Fibroblast of the conjunctiva (primary cell): ENCODE data around the gene PABPC3.

Experiments used
- DNase-seq: peaks from one replicate; pipeline ENCODE4 v3.0.0-alpha.2; 2010; ENCODE audit warnings: low read depth

Gene PABPC3

DNA sequence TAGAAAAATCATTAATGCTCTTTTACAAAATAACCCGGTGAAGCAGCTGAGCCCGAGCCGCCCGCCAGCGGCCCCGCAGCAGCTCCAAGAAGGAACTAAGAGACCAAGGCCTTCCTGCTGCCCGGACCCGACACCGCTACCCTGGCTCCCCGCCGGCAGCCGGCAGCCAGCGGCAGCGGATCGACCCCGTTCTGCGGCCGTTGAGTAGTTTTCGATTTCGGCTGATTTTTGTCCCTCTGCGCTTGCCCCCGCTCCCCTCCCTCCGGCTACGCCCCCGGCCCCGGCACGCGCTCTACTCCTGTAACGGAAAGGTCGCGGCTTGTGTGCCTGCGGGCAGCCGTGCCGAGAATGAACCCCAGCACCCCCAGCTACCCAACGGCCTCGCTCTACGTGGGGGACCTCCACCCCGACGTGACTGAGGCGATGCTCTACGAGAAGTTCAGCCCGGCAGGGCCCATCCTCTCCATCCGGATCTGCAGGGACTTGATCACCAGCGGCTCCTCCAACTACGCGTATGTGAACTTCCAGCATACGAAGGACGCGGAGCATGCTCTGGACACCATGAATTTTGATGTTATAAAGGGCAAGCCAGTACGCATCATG lies at the start of gene PABPC3:
PABPC3 (plus strand) TSS at position 286 of the 603 bp plus-strand sequence; CDS start at position 349, 63 bp downstream.
- no peak for DNase-seq

DNA sequence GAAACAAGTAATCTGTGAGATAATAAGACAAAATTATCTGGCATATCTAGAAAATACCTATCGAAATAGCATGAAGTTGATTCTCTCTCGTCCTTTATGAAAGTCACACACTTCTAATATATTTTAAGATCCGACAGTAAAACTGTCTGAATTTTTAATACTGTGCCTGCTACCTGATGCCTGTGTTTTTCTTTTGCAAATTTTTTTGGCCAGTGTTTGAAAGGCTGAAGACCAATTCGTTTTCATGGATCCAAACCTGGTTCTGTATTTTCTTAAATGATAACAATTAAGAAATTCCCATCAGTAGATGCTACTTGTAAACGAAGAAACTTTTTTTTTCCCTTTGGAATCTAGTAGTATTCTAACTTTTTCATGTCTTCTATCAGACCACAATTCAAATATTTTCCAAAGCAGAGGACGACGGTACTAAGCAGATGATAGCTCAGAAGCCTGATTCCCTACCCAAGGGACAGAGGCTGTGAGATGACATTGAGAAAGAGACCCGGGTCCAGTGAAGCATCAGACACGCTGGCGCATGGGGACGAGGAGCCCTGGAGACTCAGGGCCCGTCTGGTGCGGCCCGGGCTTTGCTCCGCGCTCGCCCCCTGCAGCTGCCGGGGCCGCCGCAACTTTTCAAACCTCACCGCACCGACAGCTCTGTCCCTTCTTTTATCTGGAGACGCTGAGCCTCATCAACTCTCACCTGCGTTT lies 49.5 kb upstream of the PABPC3 start:
- no peak for DNase-seq

DNA sequence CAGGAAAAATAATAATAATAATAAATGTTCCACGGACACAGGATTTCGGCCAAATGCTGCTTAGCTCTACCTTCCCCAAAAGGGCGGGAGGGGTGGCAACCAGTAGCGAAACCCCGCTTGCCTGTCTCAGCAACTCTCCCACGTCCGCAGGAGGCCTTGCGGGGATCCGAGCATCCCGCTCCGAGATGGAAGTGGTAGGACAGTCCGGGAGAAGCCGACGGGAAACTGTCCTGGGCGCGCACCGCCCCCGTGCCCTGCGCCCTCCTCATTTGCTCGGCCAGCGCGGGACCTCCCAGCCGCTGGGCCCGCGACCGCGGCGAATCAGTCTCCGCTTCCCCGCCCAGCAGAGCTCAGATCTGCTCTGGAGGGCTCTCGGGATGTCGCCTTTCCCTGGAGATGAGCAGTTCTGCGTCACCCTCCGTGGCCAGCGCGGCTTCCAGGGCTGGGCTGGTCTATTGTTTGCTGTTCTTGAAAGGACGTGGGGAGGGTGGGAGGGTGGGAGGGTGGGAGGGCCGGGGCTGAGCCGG lies 48.9 kb upstream of the PABPC3 start:
- no peak for DNase-seq

DNA sequence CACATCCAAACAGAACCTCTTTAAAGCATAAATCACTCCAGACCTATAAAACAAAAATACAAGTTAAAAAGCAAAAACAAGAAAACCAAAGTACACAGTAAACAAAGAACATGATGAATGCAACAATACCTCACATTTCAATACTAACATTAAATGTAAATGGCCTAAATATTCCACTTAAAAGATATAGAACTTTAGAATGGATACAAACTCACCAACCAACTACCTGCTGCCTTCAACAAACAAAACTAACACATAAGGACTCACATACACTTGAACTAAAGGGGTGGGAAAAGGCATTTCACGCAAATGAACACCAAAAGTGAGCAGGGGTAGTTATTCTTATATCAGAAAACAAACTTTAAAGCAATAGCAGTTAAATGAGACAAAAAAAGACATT lies 44.9 kb upstream of the PABPC3 start:
- no peak for DNase-seq

DNA sequence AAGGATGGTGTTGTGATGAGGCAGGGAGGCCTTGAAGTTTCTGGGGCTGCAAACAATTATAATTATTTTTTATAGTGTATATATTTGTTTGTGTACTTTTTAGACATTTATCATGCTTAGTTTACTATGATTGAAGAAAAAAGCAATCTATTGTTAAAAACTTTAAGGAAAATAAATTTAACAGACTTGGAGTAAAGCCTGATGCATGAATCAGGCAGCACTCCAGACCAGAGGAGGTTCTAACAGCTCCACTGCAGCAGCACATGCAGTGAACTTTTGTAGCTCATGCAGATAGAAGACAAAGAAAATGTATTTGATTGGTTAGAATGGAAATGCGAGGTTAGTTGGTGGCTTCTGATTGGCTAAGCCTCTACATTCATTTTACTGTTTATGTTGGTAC lies 36.8 kb upstream of the PABPC3 start:
- no peak for DNase-seq

DNA sequence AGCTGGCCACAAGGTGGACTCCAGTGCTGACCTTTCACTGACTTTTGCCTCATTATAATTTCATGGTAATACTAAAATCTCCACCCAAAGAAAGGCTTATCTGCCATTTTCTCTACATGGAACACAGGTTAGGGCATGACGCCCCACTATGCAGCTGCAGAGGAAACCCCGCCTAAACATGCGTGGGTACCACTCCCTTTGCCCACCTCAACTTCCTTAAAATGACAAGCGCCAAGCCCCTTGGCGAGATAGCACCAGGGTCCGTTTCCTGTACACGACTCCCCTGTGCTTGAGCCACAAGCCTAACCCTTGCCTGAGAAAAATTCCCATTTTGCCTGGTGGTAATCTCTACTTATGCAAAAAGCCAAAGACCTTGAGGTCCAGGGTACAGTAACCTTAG lies 36.0 kb upstream of the PABPC3 start:
- no peak for DNase-seq

DNA sequence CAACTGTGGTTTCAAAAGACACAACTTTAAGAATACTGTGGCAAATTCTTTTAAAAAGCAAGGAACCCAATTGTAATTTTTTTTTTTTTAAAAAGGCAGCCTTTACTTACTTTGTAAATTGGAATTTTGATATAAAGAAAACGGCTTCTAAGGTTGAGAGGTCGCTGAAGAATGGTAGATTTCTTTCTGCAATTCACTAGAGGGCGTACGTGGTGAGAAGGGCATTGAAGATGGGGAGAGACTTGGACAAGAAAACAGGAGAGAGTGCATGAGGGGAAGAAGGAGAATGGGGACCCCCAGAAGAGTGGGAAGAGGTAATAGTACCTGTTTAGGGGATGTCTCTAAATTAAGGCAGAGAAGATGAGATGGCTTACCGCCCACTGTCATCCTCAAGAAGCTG lies 33.5 kb upstream of the PABPC3 start:
- no peak for DNase-seq

DNA sequence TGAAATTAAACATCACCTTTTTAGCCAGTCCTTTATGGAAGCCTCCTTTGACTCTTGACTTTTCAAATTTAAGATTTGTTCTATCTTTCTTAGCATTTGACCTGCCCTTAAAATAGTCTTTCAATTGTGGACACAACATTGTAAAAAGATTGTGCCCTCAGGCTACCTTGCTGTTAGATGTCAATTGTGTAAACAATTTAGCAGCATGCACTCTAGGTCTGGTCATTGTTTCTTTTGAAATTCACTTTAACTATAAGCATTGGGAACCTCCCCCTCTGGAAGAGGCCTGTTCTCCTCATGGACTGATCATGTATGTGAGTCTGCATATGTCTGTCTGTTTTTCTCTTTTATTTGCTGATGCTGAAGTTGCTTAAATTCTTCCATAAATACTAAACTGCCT lies 31.5 kb upstream of the PABPC3 start:
- no peak for DNase-seq

DNA sequence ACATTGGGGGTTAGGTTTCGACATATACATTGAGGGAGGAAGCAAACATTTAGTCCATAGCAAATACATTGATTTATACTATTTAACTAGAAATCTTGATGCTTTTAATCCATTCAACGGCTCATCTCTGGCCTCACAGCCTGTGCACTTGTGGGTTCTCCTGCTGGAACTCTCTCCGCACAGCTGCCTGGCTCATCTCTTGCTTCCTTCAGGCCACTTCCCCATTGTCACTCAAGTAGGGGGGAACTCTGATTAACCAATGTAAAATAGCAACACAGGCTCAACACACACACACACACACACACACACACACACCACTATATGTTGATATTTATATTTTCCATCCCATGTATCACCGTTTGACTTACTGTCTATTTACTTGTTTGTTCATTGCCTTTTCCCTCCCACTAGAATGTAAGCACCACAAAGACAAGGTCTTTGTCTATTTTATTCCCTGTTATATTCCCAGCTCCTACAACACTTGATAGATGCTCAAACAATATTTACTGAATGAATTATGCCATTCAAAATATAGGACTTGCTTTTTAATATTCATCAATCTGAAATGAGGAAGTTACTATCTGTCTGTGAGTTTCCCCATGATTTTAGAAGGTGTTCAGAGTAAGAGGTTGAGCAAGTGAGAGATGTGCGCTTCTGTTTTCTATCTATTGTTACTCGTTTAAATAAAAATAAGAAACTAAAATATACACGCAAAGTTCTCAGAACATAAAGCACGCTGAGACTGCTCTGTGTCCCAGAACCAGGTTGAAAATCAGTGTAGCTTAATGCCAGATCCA lies 29.8 kb upstream of the PABPC3 start:
- no peak for DNase-seq

DNA sequence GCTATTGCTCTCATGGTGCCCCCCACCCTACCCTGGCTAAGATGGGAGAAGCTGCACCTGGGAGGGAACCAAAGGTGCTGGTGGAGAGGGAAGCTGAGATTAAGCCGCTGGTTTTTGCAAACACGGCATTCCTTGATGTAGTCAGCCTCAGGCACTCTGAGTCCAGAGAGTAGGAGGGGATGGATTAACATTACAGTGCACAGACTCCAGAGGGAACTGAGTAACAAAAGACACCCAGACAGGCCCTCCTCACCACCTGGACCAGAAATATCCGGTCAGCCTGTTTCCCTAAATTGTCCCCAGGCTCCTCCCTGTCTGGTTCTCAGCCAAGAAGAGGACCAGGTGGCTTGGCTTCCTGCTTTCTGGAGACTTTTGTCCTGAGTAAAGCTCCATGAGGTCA lies 28.9 kb upstream of the PABPC3 start:
- DNase-seq = no peak

DNA sequence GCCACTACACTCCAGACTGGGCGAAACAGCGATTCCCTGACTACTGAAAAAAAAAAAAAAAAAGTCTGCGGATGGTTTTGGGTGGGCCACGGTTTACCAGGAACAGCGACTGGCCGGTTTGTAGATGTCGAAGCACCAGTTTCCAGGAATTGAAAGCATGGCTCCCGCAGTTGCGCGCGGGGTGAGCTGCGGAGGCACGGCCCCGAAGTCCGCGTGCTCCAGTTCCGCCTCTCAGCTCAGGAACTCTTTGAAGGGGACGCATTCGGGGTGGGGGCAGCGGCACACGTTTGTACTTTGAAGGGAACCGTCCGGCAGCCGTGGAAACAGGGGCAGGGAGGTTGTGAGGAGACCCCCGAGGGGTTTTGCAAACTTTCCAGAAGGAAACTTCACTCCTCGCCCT lies 27.1 kb upstream of the PABPC3 start:
- no peak for DNase-seq

DNA sequence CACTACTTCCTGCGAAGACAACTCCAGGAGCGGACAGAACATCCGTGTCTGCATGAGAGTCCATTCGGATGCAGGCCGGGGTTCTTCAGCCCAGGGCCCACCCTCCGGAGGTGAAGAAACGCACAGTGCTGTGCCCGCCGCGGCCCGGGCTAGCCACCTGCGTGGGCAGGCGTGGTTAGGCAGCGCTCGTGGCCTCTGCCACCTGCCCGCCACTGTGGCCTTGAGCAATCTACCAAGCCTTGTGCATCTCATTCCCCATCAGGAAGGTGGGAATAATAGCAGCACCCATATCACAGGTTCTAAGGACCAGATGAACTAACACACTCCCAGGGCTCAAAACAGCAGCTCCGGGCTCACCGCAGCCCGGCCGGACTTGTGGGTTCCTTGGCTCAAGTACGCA lies 26.7 kb upstream of the PABPC3 start:
- no peak for DNase-seq

DNA sequence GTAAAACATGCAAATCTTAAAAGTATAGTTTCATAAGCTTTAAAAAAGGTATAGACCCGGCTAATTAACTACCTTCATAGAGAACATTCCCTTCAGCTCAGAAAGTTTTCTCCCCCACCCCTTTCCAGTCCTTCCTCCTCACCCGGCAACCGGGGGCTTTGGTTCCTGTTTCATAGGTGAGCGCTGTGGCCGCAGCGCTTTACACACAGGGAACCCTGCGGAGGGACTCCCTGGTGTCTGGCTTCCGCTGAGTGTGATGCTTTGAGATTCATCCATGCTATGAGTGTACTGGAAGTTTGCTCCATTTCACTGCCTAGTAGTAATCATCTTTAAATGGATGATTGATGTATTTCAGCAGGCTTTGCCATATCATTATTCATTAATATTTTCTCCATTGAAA lies 26.0 kb upstream of the PABPC3 start:
- no peak for DNase-seq

DNA sequence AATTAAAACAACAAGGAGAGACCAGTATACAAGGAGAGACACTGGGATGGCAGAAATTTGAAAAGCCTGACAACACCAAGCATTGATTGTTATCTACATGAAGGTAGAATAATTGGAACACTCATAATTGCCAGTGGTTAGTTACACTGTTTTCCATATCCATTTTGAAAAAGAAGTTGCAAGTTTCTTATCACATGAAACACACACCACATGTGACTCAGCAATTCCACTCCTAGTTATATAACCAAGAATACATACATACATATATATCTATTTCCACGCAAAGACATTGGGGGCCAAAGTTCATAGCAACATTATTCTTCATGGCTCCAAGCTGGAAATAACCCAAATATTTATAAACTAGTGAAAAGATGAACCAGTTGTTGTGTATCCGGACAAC lies 15.2 kb upstream of the PABPC3 start:
- DNase-seq = no peak

DNA sequence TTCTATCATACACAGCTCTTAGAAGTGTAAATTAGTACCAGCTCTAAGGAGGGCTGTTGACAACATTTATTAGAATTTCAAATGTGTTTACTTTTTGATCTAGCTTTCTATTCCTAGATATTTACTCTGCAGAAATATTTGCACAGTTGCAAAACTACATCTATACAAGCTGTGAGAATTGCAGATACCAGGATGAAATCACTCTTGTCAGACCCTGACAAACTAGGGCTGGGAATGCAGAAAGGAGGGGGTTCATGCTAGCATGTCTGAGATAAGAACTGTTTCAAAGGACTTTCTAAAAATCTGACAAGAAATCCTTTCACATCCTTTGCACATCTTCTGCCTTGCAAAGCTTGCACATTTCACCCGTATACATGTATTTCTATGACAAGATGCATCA lies 11.8 kb upstream of the PABPC3 start:
- no peak for DNase-seq

DNA sequence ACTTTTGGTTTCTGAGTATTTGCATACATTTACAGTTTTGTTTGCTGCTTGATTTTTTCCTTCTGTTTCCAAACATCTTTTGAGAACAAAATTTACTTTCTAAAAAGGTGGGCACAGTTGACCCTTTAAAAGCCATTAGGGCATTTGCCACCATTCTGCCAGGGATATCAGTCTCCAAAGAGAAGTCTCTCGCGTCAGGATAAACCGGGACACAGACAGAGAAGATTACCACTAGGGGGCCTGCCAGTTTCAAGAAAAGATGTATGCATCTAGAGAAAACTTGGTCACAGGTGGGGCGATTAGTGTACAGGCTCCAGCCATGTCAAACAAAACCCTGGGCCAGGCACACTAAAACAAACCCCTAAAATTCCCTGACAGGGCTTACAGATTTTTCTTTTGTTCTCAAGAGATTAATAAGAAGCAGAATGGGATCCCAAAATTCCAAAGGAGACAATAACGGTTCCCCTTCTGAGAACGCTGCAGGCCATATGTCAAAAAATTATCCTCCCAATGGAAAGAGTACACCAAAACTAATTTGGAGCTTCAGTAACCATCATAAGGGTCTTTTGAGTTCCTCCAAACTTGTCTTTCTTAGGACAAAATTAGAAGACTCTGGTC lies 10.7 kb upstream of the PABPC3 start:
- peak; percentile 2 for DNase-seq

DNA sequence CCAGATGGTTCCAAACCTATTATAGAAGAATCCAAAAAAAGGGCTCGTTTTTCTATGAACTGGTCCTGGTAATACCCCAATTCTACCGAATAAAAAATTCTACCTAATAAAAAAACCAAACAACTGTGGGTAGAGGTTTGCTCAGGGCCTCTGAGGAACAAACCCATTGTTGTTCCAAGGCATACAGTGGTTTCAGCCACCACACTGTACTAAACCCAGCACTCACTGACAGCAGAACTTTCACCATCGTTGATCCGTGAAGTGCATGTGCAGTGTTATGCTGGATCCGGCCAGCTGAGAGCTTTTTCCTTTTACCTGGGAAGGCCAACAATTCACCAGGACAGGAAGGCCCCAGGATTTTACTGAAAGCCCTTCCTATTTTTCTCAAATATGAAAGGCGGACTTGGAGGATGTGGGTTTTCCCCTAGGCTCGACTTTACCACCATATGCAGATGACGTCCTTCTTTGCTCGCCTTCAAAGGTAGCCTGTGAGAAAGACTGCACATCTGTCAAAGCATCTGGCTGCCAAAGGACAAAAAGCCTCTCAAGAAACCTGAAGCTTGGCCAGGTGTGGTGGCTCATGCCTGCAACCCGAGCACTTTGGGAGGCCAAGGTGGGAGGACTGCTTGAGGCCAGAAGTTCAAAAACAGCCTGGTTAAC lies 7.2 kb upstream of the PABPC3 start:
- no peak for DNase-seq

DNA sequence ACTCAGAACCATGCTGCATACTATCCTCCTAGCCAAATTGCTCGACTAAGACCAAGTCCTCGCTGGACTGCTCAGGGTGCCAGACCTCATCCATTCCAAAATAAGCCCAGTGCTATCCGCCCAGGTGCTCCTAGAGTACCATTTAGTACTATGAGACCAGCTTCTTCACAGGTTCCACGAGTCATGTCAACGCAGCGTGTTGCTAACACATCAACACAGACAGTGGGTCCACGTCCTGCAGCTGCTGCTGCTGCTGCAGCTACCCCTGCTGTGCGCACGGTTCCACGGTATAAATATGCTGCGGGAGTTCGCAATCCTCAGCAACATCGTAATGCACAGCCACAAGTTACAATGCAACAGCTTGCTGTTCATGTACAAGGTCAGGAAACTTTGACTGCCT lies 1.5 kb downstream of the PABPC3 start:
- no peak for DNase-seq

DNA sequence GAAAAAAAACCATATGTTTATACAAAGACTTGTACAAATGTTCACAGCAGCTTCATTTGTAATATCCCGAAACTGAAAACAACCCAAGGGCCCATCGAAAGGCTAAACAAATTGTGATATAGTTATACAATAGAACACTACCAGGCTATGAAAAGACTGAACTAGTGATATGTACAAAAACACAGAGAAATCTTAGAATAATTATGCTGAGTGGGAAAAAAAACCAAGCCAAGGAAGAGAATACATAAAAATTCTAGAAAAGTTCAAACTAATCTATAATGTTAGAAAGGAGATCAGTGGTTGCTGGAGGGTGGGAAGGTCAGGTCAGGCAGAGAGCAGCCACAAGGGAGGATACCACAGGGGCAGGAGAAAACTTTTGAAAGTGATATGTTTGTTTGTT lies 7.8 kb downstream of the PABPC3 start:
- DNase-seq = no peak

DNA sequence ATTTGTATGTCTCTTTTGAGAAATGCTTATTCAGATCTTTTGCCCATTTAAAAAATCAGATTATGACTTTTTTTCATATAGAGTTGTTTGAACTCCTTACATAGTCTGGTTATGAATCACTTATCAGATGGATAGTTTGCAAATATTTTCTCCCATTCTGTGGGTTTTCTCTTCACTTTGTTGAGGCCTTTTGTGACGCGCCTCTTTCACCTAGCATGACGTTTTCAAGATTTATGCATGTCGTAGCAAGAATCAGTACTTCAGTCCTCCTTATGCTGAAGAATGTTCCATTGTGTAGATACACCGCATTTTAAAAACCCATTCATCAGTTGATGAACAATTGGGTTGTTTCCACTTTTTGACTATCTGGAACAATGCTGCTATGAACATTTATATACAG lies 13.4 kb downstream of the PABPC3 start:
- DNase-seq = no peak

DNA sequence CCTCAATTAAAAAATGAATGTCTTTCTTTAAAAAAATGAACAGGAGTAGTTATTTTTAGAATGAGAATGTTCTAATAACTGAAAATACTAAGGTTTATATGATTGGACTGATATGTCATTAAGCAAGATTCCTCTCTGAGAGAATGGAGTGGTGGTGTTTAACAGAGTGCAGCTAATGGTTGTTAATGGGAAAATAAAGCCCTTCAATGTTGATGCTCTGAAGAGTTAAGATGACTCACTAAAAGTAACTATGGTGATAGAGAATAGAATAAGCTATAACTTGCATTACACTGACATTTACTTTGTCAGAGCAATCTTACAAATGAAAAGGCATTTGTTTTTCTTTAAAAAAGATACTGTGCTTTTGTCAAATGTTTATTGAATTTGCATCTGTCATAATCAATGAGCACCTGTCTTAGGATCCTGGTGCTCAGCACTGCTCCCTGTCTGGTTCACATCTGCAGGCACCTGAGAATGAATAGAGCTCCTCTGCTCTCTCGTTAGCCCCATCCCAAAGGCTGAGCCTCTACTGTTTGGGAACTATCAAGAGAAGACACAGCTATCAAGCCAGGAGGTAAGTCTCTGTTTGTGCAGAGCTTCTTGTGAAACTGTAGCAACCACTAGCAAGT lies 15.1 kb downstream of the PABPC3 start:
- DNase-seq = no peak

DNA sequence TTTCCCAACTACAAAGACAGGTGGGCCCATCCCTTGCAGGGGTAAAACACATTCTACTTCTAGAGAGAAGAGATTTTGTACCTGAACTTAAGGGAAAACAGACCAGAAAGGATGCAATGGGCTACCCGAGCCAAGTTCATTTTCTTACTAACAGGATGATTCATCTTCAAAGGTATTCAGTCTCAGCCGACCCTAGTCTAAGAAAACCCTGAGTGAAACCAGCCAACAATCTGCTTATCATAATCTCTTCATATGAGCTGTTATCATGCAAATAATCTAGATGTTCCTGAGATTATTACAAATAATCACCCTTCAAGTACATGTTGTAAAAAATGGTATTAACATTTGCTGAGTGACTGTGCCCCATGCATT lies 15.6 kb downstream of the PABPC3 start:
- no peak for DNase-seq
